H9 (cell line): ENCODE data around the gene SOX14. TPM values are rescaled to one million over a fixed set of nuclear protein-coding genes. Genes with fewer than 3 reads are reported as not detected.

Source experiments
- DNase-seq: peaks from one replicate; pipeline ENCODE4 v3.0.0-alpha.2; 2017
- H2AFZ ChIP-seq: one replicate; pipeline ENCODE4 v1.6.1; 2013; ENCODE audit warnings: mild to moderate bottlenecking, low read length, control low read depth, moderate library complexity
- H2AK5ac ChIP-seq: 2 replicates; pipeline ENCODE4 v1.6.1; 2013; ENCODE audit warnings: low read length, control low read depth, mixed read lengths; ENCODE audit not compliant: insufficient read length
- H2BK120ac ChIP-seq: one replicate; pipeline ENCODE4 v1.6.1; 2013; ENCODE audit warnings: low read depth, mild to moderate bottlenecking, low read length, control low read depth, inconsistent platforms; ENCODE audit not compliant: poor library complexity, severe bottlenecking
- H2BK12ac ChIP-seq: 2 replicates; pipeline ENCODE4 v1.6.1; 2013; ENCODE audit warnings: low read length, control low read depth, mixed read lengths, low read depth; ENCODE audit not compliant: insufficient read length
- H2BK15ac ChIP-seq: 2 replicates; pipeline ENCODE4 v1.6.1; 2013; ENCODE audit warnings: low read depth, low read length, control low read depth
- H2BK20ac ChIP-seq: one replicate; pipeline ENCODE4 v1.6.1; 2013; ENCODE audit warnings: low read depth, mild to moderate bottlenecking, low read length, control low read depth, inconsistent platforms; ENCODE audit not compliant: poor library complexity, severe bottlenecking
- H2BK5ac ChIP-seq: 2 replicates; pipeline ENCODE4 v1.6.1; 2013; ENCODE audit warnings: low read length, control low read depth, mixed read lengths; ENCODE audit not compliant: insufficient read length
- H3K14ac ChIP-seq: 2 replicates; pipeline ENCODE4 v1.6.1; 2013; ENCODE audit warnings: low read length, control low read depth; ENCODE audit not compliant: insufficient read depth
- H3K18ac ChIP-seq: 2 replicates; pipeline ENCODE4 v1.6.1; 2013; ENCODE audit warnings: low read depth, mild to moderate bottlenecking, mixed read lengths, low read length, control low read depth; ENCODE audit not compliant: insufficient read length
- H3K23ac ChIP-seq: 2 replicates; pipeline ENCODE4 v1.6.1; 2013; ENCODE audit warnings: low read length, control low read depth, mixed read lengths, low read depth; ENCODE audit not compliant: insufficient read length
- H3K23me2 ChIP-seq: 2 replicates; pipeline ENCODE4 v1.6.1; 2013; ENCODE audit warnings: low read depth, mild to moderate bottlenecking, mixed read lengths, low read length, control low read depth; ENCODE audit not compliant: insufficient read length, poor library complexity, severe bottlenecking
- H3K27ac ChIP-seq: 2 replicates; pipeline ENCODE4 v1.5.1; 2013; ENCODE audit warnings: low read length, control low read depth, mixed read lengths, low read depth; ENCODE audit not compliant: insufficient read length
- H3K27me3 ChIP-seq: 2 replicates; pipeline ENCODE4 v1.6.1; 2013; ENCODE audit warnings: low read length, control low read depth, inconsistent platforms; ENCODE audit not compliant: insufficient read depth
- H3K4ac ChIP-seq: 2 replicates; pipeline ENCODE4 v1.6.1; 2013; ENCODE audit warnings: low read depth, mild to moderate bottlenecking, control low read depth, inconsistent platforms, low read length, moderate library complexity
- H3K4me1 ChIP-seq: 2 replicates; pipeline ENCODE4 v1.6.1; 2013; ENCODE audit warnings: low read length, control low read depth, inconsistent platforms; ENCODE audit not compliant: insufficient read depth
- H3K4me2 ChIP-seq: 2 replicates; pipeline ENCODE4 v1.6.1; 2013; ENCODE audit warnings: low read length, control low read depth, mixed read lengths; ENCODE audit not compliant: insufficient read length, insufficient read depth
- H3K56ac ChIP-seq: 2 replicates; pipeline ENCODE4 v1.6.1; 2013; ENCODE audit warnings: low read depth, mild to moderate bottlenecking, mixed read lengths, low read length, control low read depth; ENCODE audit not compliant: insufficient read length
- H3K79me1 ChIP-seq: 2 replicates; pipeline ENCODE4 v1.6.1; 2013; ENCODE audit warnings: low read depth, mild to moderate bottlenecking, moderate library complexity, low read length, control low read depth, inconsistent platforms; ENCODE audit not compliant: insufficient read depth, poor library complexity, severe bottlenecking
- H3K79me2 ChIP-seq: 2 replicates; pipeline ENCODE4 v1.6.1; 2013; ENCODE audit warnings: low read length, control low read depth, inconsistent platforms; ENCODE audit not compliant: insufficient read depth
- H3K9ac ChIP-seq: 2 replicates; pipeline ENCODE4 v1.6.1; 2013; ENCODE audit warnings: low read length, control low read depth, mixed read lengths; ENCODE audit not compliant: insufficient read length; ENCODE audit errors: extremely low read depth
- H3K9me3 ChIP-seq: one replicate; pipeline ENCODE4 v1.6.1; 2013; ENCODE audit warnings: low read depth, low read length, inconsistent platforms; ENCODE audit not compliant: control insufficient read depth
- H3T11ph ChIP-seq: one replicate; pipeline ENCODE4 v1.6.1; 2013; ENCODE audit warnings: mild to moderate bottlenecking, low read length, control low read depth, inconsistent platforms
- H4K20me1 ChIP-seq: one replicate; pipeline ENCODE4 v1.6.1; 2013; ENCODE audit not compliant: control insufficient read depth, insufficient read length, insufficient read depth
- H4K5ac ChIP-seq: 2 replicates; pipeline ENCODE4 v1.6.1; 2013; ENCODE audit warnings: low read depth, mild to moderate bottlenecking, mixed read lengths, low read length, control low read depth; ENCODE audit not compliant: insufficient read length
- H4K8ac ChIP-seq: replicated peaks from 2 replicates; pipeline ENCODE4 v1.6.1; 2013; ENCODE audit warnings: low read length, control low read depth, mixed read lengths, low read depth; ENCODE audit not compliant: insufficient read length
- H4K91ac ChIP-seq: 2 replicates; pipeline ENCODE4 v1.6.1; 2013; ENCODE audit warnings: low read depth, mild to moderate bottlenecking, moderate library complexity, mixed read lengths, low read length, control low read depth; ENCODE audit not compliant: insufficient read length
- H3K27ac Mint-ChIP-seq, 3 experiments: 2 replicates in 2 of 3; 3 replicates in 1 of 3; pipeline ENCODE4 v1.8.0; 2020 to 2021; ENCODE audit warnings: mixed read lengths in 3 of 3, mild to moderate bottlenecking in 1 of 3, moderate library complexity in 1 of 3
- H3K27me3 Mint-ChIP-seq: 2 replicates; pipeline ENCODE4 v1.8.0; 2021; ENCODE audit warnings: low read depth, mild to moderate bottlenecking, moderate library complexity, mixed read lengths
- H3K36me3 Mint-ChIP-seq, 3 experiments: 2 replicates in 2 of 3; 3 replicates in 1 of 3; pipeline ENCODE4 v1.8.0; 2020 to 2021; ENCODE audit warnings: low read depth in 3 of 3, mixed read lengths in 3 of 3; ENCODE audit not compliant: insufficient read depth in 1 of 3
- H3K4me1 Mint-ChIP-seq, 2 experiments: 2 replicates each; pipeline ENCODE4 v1.8.0; 2020; ENCODE audit warnings: mixed read lengths in 2 of 2
- H3K4me3 Mint-ChIP-seq, 2 experiments: 2 replicates in 1 of 2; 3 replicates in 1 of 2; pipeline ENCODE4 v1.8.0; 2020 to 2021; ENCODE audit warnings: mild to moderate bottlenecking in 2 of 2, mixed read lengths in 2 of 2, moderate library complexity in 1 of 2
- H3K9me3 Mint-ChIP-seq, 2 experiments: 2 replicates in 1 of 2; 3 replicates in 1 of 2; pipeline ENCODE4 v1.8.0; 2020; ENCODE audit warnings: mild to moderate bottlenecking in 2 of 2, mixed read lengths in 2 of 2, moderate library complexity in 1 of 2
- WGBS: extraction: QIAGEN DNeasy Blood & Tissue Kit; methylation state at CpG from one replicate; pipeline ENCODE4 v1.1.7; 2013; ENCODE audit warnings: missing lambda C conversion rate, low lambda C conversion rate, mixed read lengths; ENCODE audit not compliant: insufficient read length; ENCODE audit errors: extremely low coverage; 5-methylcytosine and 5-hydroxymethylcytosine counted together
- total RNA-seq: library from RNA; stranded (reverse); gene quantifications from 2 replicates; pipeline ENCODE4 v1.2.1, GENCODE V29; 2021
- TF ChIP-seq, protein P1 (sequence below): fragments of 200-600 bp; sonication (generic); conservative IDR thresholded peaks from 3 replicates; pipeline ENCODE4 v1.8.0; 2021; ENCODE audit warnings: antibody characterized with exemption, mild to moderate bottlenecking

Gene SOX14
- total RNA-seq, 1 experiment from 2014 or later, result 0.57 TPM

GRCh38 chr3:137737208-137737607 is 26.9 kb upstream of the SOX14 start:
- Histone ChIP-seq H2BK5ac (no peak overlapping the region), H3K27me3 (no peaks in the 10 kb centered on the region), H2BK12ac (no peak overlapping the region), H4K20me1 (no peaks in the 10 kb centered on the region), H2AK5ac (no peak overlapping the region), H3K4me1 (no peaks in the 10 kb centered on the region), H3K79me1 (no peaks in the 10 kb centered on the region), H2BK20ac (no peak overlapping the region), H3K23me2 (no peaks in the 10 kb centered on the region), H3K27ac (no peak overlapping the region), H4K8ac (no peak overlapping the region), H4K91ac (no peak overlapping the region), H2BK120ac (no peak overlapping the region), H4K5ac (no peak overlapping the region), H2BK15ac (no peak overlapping the region), H3K14ac (no peak overlapping the region), H2AFZ (no peak overlapping the region), H3K4me2 (no peak overlapping the region), H3K4ac (no peak overlapping the region), H3K56ac (no peak overlapping the region), H3K79me2 (no peaks in the 10 kb centered on the region), H3K23ac (no peak overlapping the region), H3K9me3 (no peaks in the 10 kb centered on the region), H3K18ac (no peak overlapping the region), H3K9ac (no peak overlapping the region), H3T11ph (no peak overlapping the region)
- Mint-ChIP-seq H3K4me3 (no peak overlapping the region), H3K27ac (no peak overlapping the region), H3K9me3 (peaks cover 10 to 12% of the 10 kb centered on the region in 2 experiments), H3K36me3 (peaks cover 0 to 4% (median 0%) of the 10 kb centered on the region in 3 experiments; a peak in 2 of 7 replicates), H3K27me3 (no peaks in the 10 kb centered on the region; the same call in 1 of the 2 replicates), H3K4me1 (no peaks in the 10 kb centered on the region)
- DNase-seq, result no peak
- no CpG with 5 or more reads among the region's 2 CpGs for WGBS
- TF ChIP-seq, protein P1, sequence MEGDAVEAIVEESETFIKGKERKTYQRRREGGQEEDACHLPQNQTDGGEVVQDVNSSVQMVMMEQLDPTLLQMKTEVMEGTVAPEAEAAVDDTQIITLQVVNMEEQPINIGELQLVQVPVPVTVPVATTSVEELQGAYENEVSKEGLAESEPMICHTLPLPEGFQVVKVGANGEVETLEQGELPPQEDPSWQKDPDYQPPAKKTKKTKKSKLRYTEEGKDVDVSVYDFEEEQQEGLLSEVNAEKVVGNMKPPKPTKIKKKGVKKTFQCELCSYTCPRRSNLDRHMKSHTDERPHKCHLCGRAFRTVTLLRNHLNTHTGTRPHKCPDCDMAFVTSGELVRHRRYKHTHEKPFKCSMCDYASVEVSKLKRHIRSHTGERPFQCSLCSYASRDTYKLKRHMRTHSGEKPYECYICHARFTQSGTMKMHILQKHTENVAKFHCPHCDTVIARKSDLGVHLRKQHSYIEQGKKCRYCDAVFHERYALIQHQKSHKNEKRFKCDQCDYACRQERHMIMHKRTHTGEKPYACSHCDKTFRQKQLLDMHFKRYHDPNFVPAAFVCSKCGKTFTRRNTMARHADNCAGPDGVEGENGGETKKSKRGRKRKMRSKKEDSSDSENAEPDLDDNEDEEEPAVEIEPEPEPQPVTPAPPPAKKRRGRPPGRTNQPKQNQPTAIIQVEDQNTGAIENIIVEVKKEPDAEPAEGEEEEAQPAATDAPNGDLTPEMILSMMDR, result no peak
